Stimulated activated CD8-positive, alpha-beta memory T cell treated with anti-CD3 and anti-CD28 coated beads, Interleukin-15, amount 100 ng/mL, for 48 hours (primary cell): Measurements from ENCODE around the gene DAD1.
"Not testable (repeated sequence)": the region's sequence is repeated elsewhere in the genome, so short reads cannot be mapped to it uniquely, and the experiment has no call there.

ENCODE experiments used
- DNase-seq, 2 donors: peaks; one replicate each; pipeline ENCODE4 v3.0.0-alpha.2; 2020; ENCODE audit warnings: low read depth in 2 of 2

Gene DAD1

DNA sequence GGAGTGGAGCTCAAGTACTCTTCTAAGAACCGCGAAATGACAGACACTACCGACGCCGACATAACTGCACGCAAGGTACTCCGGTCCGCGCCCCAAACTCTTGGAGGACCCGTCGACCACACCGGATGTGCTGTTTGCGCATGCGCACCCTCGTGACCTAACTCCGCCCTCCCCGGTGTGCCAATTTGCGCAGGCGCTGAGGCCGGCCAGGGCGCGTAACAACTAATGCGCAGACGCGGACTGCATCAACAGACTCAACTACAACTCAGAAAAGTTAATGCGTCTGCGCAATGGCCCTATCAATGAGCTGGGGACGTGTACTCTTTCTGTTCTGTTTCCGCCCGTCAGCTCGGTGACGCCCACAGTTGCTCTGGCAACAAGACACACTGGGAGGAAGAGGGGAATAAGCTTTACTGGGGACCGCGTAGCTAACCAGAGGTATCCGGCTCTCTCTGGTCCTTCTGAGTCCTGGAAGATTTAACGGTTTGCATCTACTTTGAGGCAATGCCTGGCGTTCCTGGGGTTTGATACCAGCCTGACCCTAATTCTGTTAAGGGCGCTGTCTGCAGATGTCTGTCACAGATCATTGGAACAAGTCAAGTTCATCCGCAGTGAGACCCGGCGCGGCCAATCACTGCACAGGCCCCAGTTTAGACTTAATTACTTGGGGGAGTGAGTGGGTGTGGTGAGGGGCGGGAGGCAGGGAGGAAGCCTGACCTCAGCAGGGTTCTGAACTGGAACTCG is at the start of gene DAD1:
Gene DAD1, minus strand, starts transcription at position 129 of the 744 bp plus-strand sequence. Its CDS starts 67 bp downstream, at position 62.
- DNase-seq = peak; percentile 98

DNA sequence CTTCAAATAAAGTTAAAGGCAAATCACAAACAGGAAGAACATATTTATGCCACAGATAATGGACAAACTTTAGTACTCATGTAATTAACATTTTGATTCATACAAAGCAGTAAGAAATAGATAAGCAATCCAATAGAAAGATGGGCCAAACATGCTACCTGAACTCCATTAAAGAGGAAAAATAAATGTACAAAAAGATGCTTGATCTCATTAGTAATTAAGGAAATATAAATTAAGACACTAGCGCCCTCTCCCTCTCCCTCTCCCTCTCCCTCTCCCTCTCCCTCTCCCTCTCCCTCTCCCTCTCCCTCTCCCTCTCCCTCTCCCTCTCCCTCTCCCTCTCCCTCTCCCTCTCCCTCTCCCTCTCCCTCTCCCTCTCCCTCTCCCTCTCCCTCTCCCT is 47.0 kb upstream of the DAD1 start:
- not testable (repeated sequence) for DNase-seq

GRCh38 chr14:22634233-22634900 is 45.3 kb upstream of the DAD1 start:
- no peak for DNase-seq

DNA sequence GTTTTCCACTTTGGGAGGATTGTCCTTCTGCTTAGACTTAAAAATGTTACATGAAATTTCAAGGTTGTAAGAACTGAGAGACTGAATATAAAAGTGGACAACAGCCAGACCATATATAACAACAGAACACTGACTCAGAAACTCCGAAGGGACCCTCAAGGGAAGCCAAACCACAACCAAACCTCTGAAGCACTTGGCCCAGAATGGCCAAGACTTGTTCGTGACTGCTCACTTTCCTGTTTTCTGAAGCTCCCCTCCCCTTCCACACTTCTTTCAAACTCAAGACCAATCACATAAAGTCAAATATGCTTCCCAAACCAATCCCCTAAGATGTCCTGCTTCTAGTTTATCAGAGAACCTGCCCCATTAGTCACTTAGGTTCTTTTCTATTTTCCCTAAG is 41.5 kb upstream of the DAD1 start:
- DNase-seq = no peak

- no peak for DNase-seq
Measured at GRCh38 chr14:22630066-22630465, 41.0 kb upstream of the DAD1 start.

GRCh38 chr14:22629361-22629760 is 40.3 kb upstream of the DAD1 start:
- DNase-seq = no peak

DNA sequence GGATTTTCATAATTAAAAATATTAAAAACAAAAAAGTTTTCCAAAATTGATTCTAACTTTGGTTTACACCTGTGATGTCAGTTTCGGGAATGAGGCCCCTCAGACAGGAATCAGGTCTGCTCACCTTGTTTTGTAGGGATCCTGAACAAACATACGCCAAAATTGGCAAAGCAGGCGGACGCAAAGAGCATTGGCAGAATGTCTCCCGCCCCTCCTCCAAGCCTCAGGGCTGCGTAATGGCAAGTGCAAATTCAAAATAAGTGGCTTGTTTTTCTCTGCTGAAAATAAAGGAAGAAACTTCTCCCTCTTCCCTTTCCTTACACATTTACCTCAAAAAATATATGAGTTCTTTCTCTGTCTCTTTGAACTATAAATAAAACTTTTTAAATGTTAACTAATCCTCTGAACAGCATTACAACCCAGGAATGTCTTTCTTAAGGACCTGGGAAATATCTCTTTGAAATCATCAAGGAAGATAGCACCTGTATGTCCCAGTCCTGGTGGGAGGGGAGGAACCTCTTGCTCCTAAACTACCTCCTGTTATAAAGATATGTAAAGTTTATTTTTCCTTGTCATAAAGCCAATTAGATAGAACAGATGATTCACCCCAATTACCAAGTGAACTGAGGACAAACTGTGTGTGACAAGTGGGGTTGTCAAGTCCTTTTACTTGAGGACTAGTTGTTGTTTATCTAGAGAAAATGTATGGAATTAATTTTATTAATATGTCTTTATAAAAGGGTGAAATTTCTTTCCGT is 38.7 kb upstream of the DAD1 start:
- no peak for DNase-seq

- no peak for DNase-seq
Measured at GRCh38 chr14:22626590-22626989, 37.6 kb upstream of the DAD1 start.

DNA sequence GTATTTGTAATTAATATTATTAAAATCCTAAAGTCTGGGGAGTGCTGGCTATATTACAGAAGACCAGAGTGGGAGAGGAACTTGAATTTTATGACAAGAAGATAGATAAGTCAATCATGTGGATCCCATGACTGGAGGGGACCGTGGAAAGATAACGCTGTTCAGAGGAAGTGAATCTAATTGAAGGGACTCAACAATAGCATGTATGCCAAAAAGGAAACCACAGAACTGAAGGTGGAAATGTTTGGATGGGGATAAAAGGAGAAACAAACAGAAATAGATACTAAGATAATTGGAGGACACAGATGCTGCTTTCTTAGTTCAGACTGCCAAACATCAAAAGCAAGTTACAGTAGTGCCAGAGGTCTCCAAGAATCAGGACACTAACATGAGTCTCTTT is 34.0 kb upstream of the DAD1 start:
- DNase-seq = no peak

DNA sequence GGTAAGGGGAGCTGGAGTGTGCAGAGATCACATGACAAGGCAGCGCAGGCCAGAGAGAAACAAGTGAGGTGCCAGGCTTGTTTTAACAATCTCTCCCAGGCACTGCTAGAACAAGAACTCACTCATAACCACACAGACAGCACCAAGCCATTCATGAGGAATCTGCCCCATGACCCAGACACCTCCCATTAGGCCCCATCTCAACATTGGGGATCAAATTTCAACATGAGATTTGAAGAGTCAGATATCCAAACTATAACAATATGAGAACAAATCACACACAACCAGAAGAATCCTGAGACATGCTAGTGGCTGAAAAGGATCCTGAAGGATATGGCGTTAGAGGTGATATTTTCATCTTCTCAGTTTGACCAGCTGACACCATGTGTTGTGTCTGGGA is 33.2 kb upstream of the DAD1 start:
- no peak for DNase-seq

GRCh38 chr14:22615765-22616164 is 26.7 kb upstream of the DAD1 start:
- not testable (repeated sequence) for DNase-seq

DNA sequence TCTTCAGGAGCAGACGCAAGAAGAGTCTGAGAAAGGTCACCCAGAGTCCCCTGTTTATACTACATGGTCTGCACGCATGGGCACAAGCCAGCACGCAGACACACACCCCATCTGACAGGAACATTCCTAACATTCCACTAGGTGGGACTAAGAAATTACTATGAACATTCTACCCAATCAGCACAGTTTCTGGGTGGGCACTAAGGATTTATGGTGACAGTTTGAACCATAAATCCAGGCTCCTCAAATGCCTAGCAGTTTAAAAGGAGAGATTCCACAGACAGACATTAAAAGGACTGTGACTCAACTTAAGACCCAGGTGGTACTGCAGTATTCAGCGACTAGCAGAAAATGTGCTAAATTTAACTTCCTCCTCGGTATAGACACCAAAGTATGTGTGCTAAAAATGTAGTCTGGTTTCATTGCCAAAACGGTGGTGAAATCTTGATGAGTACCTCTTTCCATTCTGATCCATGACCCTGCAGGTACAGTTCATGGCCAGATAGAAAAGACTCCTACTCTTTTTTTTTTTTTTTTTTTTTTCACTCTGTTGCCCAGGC is 25.3 kb upstream of the DAD1 start:
- no peak for DNase-seq

DNA sequence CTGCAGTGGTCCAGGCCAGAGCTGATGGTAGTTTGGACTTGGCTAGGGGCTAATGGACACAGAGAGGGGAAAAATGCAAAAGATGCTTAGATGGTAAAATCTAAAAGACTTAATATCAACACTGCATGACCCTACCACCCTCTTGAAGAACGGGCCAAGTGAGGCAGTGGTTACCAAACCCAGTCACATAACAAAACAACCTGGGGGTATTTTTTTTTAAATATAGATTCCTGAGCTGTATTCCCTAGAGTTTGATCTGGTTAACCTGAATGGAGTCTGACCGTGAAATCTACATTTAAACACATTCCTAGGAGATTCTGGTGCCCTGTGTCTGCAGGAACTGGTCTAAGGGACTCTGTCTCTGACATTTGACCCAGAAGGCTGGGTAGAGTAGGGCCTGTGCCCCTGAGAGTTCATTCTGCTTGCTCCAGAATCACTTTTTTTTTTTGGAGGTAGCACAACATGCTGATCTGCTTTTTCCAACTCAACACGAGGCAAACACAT is 24.8 kb upstream of the DAD1 start:
- no peak for DNase-seq

- no peak for DNase-seq
Measured at GRCh38 chr14:22613106-22613695, 24.2 kb upstream of the DAD1 start.

- no peak for DNase-seq
Measured at GRCh38 chr14:22610931-22611330, 21.9 kb upstream of the DAD1 start.

DNA sequence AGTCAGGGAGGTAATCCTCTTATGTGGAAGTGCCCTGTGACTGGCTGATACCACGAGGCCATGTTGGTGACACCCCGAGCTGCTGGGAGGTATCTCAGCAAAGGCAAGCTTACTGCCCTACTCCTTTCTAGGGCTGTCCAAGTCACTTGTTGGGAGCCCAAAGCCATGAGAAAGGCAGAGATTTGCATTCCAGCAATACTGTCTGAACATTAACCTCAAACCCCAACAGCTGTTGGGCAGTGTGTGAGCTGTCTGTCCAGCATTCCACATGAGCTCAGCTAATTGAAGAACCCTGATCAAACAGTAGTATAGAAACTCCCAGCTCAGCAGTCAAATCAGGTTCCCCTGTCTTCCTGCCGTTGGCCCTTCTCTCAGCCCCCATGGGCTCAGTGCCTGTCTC is 18.3 kb upstream of the DAD1 start:
- DNase-seq = no peak

- no peak for DNase-seq
Measured at GRCh38 chr14:22606380-22606779, 17.4 kb upstream of the DAD1 start.

DNA sequence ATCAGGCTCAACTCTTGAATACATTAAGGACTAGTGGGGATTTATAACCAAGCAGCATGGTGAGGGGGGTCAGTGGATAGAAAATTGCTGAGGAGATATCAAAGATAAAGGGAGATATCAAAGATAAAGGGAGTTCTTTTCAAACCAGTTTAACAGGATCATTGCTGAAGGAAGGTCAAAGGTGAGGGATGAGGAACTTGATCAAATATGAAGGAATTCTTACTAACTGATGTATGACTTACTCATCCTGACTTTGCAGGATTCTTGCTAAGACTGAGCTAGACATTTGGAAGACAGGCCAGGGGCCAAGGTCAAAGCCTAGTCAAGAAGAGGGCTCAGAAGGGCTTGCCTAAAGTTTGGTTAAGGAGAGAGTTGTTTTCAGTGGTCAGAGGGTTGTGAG is 13.8 kb upstream of the DAD1 start:
- DNase-seq = no peak

- DNase-seq = no peak
Measured at GRCh38 chr14:22601996-22602395, 13.0 kb upstream of the DAD1 start.

DNA sequence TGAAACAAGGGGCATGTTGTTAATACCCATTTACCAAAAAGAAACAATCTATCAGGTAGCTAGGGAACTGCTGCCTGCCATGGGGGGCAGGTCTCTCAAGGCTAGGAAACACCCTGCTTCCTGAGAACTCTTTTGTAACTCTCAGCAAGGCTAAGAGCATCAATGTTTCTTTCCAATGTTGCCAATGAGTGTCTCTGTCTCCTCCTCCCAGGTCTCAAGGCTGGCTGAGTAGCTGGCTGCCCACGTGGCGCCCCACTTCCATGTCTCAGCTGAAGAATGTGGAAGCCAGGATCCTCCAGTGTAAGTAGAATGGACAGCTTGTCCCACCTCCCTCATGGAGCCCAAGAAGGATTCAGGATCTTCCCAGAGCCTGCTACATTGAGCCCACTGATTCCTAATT is 12.4 kb upstream of the DAD1 start:
- DNase-seq = no peak

- DNase-seq = no peak
Measured at GRCh38 chr14:22600027-22600426, 11.0 kb upstream of the DAD1 start.

DNA sequence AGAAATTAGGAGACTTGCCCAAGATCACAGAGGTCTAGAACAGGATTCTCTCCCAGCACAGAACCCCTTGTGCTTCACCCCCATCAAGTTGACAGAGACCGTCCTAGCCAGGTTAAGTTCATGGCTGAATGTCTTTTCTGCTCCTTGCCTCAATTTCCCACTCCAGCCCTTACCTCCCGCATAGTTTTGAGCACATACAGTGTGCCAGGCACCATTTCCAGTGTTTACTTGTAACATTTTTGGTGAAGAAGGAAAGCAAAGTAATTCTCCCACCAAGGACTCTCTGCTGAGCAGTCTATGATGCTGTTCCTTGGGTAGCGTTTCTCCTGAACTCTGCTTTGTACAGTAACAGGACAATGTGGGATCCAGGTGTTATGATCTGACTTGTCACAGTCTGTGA is 10.3 kb upstream of the DAD1 start:
- DNase-seq = no peak
